ENCODE measurements around the gene WDR6. TPM values are rescaled to one million over a fixed set of nuclear protein-coding genes. Genes with fewer than 3 reads are reported as not detected.
A peak's percentile ranks its signal among the peaks of the same experiment; 100 is the strongest.

Gene WDR6
- total and polyA plus RNA-seq, 2 experiments from 2014 or later = 76.5 to 156 TPM

DNA sequence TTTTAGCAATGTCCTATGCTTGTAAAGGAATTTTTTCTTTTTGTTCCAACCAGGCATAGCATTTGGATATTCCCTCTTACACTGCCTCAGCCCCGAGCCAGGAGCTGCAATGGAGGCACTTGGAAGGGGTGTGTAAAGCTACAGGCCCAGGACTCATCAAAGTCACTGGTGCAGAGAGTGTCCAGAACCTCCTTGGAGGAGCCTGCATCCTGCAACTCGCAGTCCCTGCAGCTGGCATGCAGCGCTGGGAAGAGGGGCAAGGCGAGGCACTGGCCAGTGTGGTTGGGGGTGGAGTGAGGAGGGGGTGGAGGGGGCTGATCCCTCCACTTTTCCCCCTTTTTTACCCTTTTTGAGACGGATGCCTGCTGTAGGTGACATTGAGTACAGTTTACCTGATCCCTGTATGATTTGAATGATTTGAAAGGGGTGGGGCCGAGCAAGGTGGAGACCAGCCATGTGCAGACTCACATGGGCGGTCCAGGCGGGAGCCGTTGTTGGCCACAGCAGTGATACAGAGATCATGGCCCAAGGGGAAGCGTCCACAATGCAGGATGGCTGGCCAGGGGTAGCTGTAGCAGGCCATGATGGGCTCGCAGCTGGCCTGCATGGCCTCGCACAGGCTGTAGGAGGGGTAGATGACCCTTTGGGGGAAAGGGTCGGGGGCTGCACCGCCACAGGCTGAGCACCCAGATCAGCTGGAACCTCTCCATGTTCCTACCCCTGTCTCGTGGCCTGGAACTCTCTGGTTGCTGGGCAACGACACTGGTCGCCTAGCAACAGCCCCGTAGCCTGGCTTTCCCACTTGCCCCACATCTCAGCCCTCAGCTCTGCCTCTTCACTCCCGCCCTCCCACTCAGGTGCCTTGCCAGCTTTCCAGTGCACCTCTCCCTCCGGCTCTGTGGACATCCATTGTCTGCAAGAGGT, 9.2 kb upstream of the WDR6 start:
- no peaks in the 10 kb centered on the region for H3K27me3 ChIP-seq (ENCODE audit: insufficient read depth)
- H3K27me3 Mint-ChIP-seq (ENCODE audit: insufficient read depth, low read depth, poor library complexity) = peaks cover 11% of the 10 kb centered on the region
- peaks cover 23% of the 10 kb centered on the region for H3K4me1 Mint-ChIP-seq
- H4K20me1 ChIP-seq (replicated peaks; ENCODE audit: insufficient read depth) = no peaks in the 10 kb centered on the region; the same call in 1 of the 2 replicates
- ATAC-seq (peak; percentile 52), DNase-seq (ENCODE audit: low spot score) (peak; percentile 61)
- H3K4me3 Mint-ChIP-seq = no peak overlapping the region; the same call in 2 of the 3 replicates
- H2AFZ ChIP-seq = no peak overlapping the region
- H3F3A ChIP-seq (replicated peaks; ENCODE audit: low read depth) = no peaks in the 10 kb centered on the region
- no peaks in the 10 kb centered on the region for H3K9me3 Mint-ChIP-seq
- no peak overlapping the region for H3K27ac Mint-ChIP-seq
- H3K36me3 ChIP-seq (ENCODE audit: insufficient read depth) = no peaks in the 10 kb centered on the region
- no peak overlapping the region for H3K4me3 ChIP-seq
- TF ChIP-seq CREB1 (CRISPR knock-in tag; IDR thresholded peaks at IDR 0.05; ENCODE audit: low read depth) (no peak), EZH2 (IDR thresholded peaks at IDR 0.05; ENCODE audit: low read depth, unreplicated experiment) (no peak), ETS1 (IDR thresholded peaks at IDR 0.05) (no peak), JUNB (IDR thresholded peaks at IDR 0.05; ENCODE audit: unreplicated experiment) (no peak), ZNF114 (CRISPR knock-in tag; IDR thresholded peaks at IDR 0.05) (no peak), NANOG (IDR thresholded peaks at IDR 0.05; ENCODE audit: borderline replicate concordance) (no peak), ZNF331 (CRISPR knock-in tag; IDR thresholded peaks at IDR 0.05; ENCODE audit: low read depth) (no peak), EZH2phosphoT487 (IDR thresholded peaks at IDR 0.05; ENCODE audit: unreplicated experiment) (no peak), CTCF (conservative IDR thresholded peaks at IDR 0.05; ENCODE audit: low read depth in 2 of 2) (no peak), STAT1 (IDR thresholded peaks at IDR 0.05; ENCODE audit: unreplicated experiment) (no peak), POLR2AphosphoS5 (IDR thresholded peaks at IDR 0.05; ENCODE audit: low read depth) (no peak), ZNF462 (CRISPR knock-in tag; IDR thresholded peaks at IDR 0.05) (no peak)
- TF ChIP-seq, protein P1, sequence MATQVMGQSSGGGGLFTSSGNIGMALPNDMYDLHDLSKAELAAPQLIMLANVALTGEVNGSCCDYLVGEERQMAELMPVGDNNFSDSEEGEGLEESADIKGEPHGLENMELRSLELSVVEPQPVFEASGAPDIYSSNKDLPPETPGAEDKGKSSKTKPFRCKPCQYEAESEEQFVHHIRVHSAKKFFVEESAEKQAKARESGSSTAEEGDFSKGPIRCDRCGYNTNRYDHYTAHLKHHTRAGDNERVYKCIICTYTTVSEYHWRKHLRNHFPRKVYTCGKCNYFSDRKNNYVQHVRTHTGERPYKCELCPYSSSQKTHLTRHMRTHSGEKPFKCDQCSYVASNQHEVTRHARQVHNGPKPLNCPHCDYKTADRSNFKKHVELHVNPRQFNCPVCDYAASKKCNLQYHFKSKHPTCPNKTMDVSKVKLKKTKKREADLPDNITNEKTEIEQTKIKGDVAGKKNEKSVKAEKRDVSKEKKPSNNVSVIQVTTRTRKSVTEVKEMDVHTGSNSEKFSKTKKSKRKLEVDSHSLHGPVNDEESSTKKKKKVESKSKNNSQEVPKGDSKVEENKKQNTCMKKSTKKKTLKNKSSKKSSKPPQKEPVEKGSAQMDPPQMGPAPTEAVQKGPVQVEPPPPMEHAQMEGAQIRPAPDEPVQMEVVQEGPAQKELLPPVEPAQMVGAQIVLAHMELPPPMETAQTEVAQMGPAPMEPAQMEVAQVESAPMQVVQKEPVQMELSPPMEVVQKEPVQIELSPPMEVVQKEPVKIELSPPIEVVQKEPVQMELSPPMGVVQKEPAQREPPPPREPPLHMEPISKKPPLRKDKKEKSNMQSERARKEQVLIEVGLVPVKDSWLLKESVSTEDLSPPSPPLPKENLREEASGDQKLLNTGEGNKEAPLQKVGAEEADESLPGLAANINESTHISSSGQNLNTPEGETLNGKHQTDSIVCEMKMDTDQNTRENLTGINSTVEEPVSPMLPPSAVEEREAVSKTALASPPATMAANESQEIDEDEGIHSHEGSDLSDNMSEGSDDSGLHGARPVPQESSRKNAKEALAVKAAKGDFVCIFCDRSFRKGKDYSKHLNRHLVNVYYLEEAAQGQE (IDR thresholded peaks at IDR 0.05; ENCODE audit: unreplicated experiment) = no peak
- H3K9me2 ChIP-seq (ENCODE audit: insufficient read depth) = no peaks in the 10 kb centered on the region; the same call in 1 of the 2 replicates
- peaks cover 12% of the 10 kb centered on the region for H3K36me3 Mint-ChIP-seq (ENCODE audit: low read depth)
- peaks cover 10% of the 10 kb centered on the region for H3K4me1 ChIP-seq (ENCODE audit: insufficient read depth)
- no peak overlapping the region for H3K27ac ChIP-seq (ENCODE audit: low read depth)
- H3K4me2 ChIP-seq = no peak overlapping the region
- H3K79me2 ChIP-seq (replicated peaks; ENCODE audit: insufficient read depth) = no peaks in the 10 kb centered on the region
